IgD-negative memory B cell (primary cell): Measurements from ENCODE around the gene TRDMT1. TPM values are rescaled to one million over a fixed set of nuclear protein-coding genes. Genes with fewer than 3 reads are reported as not detected.

Source experiments
- H3K27ac Mint-ChIP-seq, 3 donors: one replicate each; pipeline ENCODE4 v1.8.0; 2020 to 2022; ENCODE audit warnings: mild to moderate bottlenecking in 3 of 3, mixed read lengths in 3 of 3, moderate library complexity in 1 of 3
- H3K27me3 Mint-ChIP-seq: one replicate; pipeline ENCODE4 v1.8.0; 2021; ENCODE audit warnings: mixed read lengths
- H3K36me3 Mint-ChIP-seq: one replicate; pipeline ENCODE4 v1.8.0; 2020; ENCODE audit warnings: mild to moderate bottlenecking, mixed read lengths
- H3K4me1 Mint-ChIP-seq, 3 donors: one replicate each; pipeline ENCODE4 v1.8.0; 2020 to 2022; ENCODE audit warnings: mixed read lengths in 3 of 3, mild to moderate bottlenecking in 1 of 3
- H3K4me3 Mint-ChIP-seq, 4 donors: one replicate each; pipeline ENCODE4 v1.8.0; 2020 to 2022; ENCODE audit warnings: mild to moderate bottlenecking in 4 of 4, mixed read lengths in 4 of 4, moderate library complexity in 3 of 4
- H3K9me3 Mint-ChIP-seq, 3 donors: one replicate each; pipeline ENCODE4 v1.8.0; 2020 to 2021; ENCODE audit warnings: mixed read lengths in 3 of 3, mild to moderate bottlenecking in 1 of 3
- polyA plus RNA-seq: library from polyadenylated mRNA; unstranded; fragments of 300-500 nt; fragmentation: Illumina TruSeq; gene quantifications from one replicate; pipeline ENCODE4 v1.2.3, GENCODE V29; 2021

Gene TRDMT1
- polyA plus RNA-seq, 1 donor from 2014 or later = 6.6 TPM

DNA sequence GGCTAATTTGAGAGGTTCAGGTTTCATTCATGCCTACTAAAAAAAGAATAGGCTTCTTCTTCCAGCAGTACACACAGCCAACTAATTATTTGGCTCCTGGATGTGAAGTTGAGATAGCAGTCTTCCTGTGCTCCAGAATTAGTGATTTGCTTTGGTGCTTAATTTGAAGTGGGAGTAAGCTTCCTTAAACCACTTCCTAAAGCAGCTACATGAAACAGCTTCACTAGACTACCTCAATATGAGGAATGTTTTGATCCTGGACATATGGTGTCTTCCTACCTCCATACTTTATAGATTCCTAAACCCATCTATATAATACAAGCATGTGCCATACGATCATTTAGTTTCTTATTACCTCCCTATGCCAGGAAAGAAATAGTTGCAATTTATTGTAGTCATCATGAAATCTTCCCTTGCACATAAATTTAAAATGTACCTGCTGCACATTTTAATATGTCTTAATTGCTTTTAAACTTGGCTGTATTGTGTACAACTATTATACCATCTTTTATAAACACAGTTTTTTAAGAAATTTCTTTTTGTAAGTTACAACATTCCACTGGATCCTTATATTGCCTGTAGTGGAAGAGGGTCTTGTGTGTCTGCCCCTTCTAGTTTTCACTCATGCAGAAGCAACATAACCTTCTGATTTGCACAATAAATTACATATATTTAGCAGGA, 35.1 kb upstream of the TRDMT1 start:
- peaks cover 8% of the 10 kb centered on the region for H3K36me3 Mint-ChIP-seq
- no peaks in the 10 kb centered on the region for H3K9me3 Mint-ChIP-seq
- no peak overlapping the region for H3K4me3 Mint-ChIP-seq
- no peaks in the 10 kb centered on the region for H3K27me3 Mint-ChIP-seq
- H3K27ac Mint-ChIP-seq = peak overlapping the region in 1 of 3 donors; percentile 1
- peaks cover 6 to 17% (median 12%) of the 10 kb centered on the region in 3 donors for H3K4me1 Mint-ChIP-seq

DNA sequence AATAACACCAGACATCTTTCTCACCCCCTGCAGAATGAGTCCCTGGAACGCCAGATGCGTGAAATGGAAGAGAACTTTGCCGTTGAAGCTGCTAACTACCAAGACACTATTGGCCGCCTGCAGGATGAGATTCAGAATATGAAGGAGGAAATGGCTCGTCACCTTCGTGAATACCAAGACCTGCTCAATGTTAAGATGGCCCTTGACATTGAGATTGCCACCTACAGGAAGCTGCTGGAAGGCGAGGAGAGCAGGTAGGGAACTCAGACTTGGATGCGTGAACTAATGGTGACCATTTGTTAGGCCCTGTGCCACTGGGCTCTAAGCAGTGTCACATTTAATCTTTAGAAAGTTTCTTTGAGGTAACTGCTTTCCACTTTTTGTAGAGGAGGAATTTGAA, 33.7 kb upstream of the TRDMT1 start:
- Mint-ChIP-seq H3K4me3 (no peak overlapping the region), H3K36me3 (peaks cover 8% of the 10 kb centered on the region), H3K27ac (peak overlapping the region in 1 of 3 donors; percentile 47), H3K4me1 (peaks cover 15 to 26% (median 18%) of the 10 kb centered on the region in 3 donors), H3K27me3 (no peaks in the 10 kb centered on the region), H3K9me3 (no peaks in the 10 kb centered on the region)

DNA sequence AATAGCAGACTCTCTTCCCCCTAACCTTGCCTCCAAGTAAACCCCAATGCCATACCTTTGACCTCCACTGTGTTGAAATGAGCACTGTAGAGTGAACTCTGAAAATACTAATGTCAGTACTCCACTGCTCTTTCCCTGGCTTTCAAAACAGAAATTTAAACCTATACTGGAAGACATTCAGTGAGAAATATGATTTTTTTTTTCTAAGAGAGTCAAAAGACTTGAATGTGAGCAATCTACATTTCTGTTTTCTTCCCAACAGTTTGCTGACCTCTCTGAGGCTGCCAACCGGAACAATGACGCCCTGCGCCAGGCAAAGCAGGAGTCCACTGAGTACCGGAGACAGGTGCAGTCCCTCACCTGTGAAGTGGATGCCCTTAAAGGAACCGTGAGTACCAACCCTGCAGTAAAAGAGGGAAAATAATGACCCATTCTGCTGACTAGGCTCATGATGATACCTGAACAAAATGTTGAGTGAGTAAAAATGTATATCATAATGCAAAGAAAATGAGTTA, 33.0 kb upstream of the TRDMT1 start:
- H3K36me3 Mint-ChIP-seq = peaks cover 8% of the 10 kb centered on the region
- H3K4me3 Mint-ChIP-seq = peak overlapping the region in 2 of 4 donors; percentile 18 to 75
- H3K27ac Mint-ChIP-seq = peak overlapping the region in 1 of 3 donors; percentile 74
- H3K4me1 Mint-ChIP-seq = peaks cover 15 to 26% (median 18%) of the 10 kb centered on the region in 3 donors
- no peaks in the 10 kb centered on the region for H3K9me3 Mint-ChIP-seq
- H3K27me3 Mint-ChIP-seq = no peaks in the 10 kb centered on the region

DNA sequence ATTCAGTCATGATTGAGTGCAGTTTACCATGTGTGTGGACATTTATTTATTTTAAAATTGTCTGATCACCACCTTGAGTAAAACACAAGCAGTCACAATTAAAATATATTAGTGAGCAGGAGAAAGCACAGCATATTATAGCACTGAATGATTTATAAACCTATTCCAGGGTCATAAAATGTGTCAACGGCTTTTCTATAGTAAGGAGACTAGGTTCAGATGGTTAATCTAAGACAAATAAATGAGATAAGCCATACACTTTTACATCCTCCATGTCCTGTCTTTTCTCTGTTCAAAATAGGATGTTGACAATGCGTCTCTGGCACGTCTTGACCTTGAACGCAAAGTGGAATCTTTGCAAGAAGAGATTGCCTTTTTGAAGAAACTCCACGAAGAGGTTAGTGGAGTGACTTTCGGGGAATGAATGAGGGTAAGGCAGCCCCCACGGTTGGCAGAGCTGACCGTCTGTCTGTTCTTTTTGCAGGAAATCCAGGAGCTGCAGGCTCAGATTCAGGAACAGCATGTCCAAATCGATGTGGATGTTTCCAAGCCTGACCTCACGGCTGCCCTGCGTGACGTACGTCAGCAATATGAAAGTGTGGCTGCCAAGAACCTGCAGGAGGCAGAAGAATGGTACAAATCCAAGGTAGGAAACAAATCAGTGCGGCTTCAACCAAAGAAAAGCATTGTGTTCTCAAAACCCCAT, 32.0 kb upstream of the TRDMT1 start:
- peaks cover 8% of the 10 kb centered on the region for H3K36me3 Mint-ChIP-seq
- H3K4me1 Mint-ChIP-seq = peaks cover 15 to 26% (median 18%) of the 10 kb centered on the region in 3 donors
- H3K9me3 Mint-ChIP-seq = no peaks in the 10 kb centered on the region
- no peaks in the 10 kb centered on the region for H3K27me3 Mint-ChIP-seq
- no peak overlapping the region for H3K27ac Mint-ChIP-seq
- no peak overlapping the region for H3K4me3 Mint-ChIP-seq

DNA sequence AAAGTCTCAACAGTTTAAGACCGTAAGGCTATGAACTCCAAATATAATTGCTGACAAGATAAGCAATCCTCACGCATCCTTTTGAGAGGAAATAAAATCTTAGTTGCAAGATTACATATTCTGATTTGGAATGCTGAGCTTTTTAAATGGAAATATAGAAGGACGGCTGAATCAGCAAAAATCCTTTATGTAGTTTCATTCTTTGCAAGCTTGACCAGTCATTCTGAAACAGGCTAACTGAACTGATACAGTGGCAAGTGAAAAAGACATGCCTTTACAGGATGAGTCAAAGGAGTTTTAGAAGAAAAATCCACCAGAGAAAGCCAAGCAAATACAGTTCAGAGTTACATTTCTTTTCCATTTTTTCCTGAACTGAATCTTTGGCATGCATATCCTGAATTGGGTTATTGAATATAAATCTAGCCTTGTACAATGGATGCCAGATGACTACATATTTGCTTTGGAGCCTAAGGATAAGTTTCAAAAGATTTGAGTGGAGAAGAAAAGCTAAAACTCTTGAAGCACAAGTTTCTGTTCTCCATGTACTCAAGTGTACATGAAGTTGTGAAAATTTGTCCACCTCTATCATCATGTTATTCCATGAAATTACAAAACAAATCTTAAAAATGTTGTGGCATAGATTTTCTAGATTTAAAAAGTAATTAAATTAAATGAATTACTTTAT, 30.9 kb upstream of the TRDMT1 start:
- Mint-ChIP-seq H3K36me3 (peaks cover 4% of the 10 kb centered on the region), H3K4me1 (peaks cover 18 to 29% (median 23%) of the 10 kb centered on the region in 3 donors), H3K9me3 (no peaks in the 10 kb centered on the region), H3K27me3 (no peaks in the 10 kb centered on the region), H3K27ac (peak overlapping the region in 1 of 3 donors; percentile 98), H3K4me3 (peak overlapping the region in 3 of 4 donors; percentile 49 to 95 (median 73))

DNA sequence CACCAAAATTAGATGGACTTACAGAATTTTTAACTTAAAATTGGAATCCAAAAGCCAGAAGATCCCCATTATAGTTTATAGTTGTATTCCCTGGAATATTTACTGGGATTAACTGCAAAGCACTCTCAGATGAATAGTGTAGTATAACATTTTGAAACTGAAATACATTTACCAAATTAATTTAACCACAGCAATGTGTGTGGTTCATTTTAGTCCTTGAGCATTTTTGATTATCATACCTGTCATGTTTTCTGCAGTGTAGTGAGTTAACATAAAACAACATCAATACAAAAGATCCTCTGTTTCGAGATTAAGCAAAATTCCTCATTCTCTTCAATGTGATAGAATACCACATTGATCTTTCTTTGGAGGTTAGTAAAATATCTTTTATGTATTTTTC, 30.3 kb upstream of the TRDMT1 start:
- peaks cover 24 to 35% (median 28%) of the 10 kb centered on the region in 3 donors for H3K4me1 Mint-ChIP-seq
- H3K27ac Mint-ChIP-seq = peak overlapping the region in 2 of 3 donors; percentile 31 to 98
- peak overlapping the region in 3 of 4 donors; percentile 49 to 95 (median 73) for H3K4me3 Mint-ChIP-seq
- peaks cover 4% of the 10 kb centered on the region for H3K36me3 Mint-ChIP-seq
- no peaks in the 10 kb centered on the region for H3K27me3 Mint-ChIP-seq
- H3K9me3 Mint-ChIP-seq = no peaks in the 10 kb centered on the region

DNA sequence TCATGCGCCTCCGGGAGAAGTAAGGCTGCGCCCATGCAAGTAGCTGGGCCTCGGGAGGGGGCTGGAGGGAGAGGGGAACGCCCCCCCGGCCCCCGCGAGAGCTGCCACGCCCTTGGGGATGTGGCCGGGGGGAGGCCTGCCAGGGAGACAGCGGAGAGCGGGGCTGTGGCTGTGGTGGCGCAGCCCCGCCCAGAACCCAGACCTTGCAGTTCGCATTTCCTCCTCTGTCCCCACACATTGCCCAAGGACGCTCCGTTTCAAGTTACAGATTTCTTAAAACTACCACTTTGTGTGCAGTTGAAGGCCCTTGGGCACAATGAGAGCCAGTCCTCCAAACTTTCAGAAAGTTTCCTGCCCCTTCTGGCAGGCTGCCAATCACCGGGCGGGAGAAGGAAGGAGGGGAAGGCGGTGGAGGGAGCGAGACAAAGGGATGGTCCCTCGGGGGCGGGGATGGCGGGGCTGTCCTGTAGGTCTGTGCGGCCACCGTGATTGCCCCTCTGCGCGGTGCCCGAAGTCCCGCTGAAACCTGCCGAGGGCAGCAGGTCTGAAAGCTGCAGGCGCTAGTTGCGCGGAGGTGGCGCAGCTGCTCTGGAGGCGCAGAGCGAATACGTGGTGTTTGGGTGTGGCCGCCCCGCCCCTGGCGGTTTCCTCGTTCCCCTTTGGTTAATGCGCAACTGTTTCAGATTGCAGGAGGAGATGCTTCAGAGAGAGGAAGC, 28.7 kb upstream of the TRDMT1 start:
- Mint-ChIP-seq H3K4me3 (peak overlapping the region; percentile 95 to 99 (median 98)), H3K36me3 (peaks cover 3% of the 10 kb centered on the region), H3K27me3 (no peaks in the 10 kb centered on the region), H3K27ac (peak overlapping the region; percentile 93 to 99 (median 98)), H3K9me3 (no peaks in the 10 kb centered on the region), H3K4me1 (peaks cover 23 to 39% (median 31%) of the 10 kb centered on the region in 3 donors)

DNA sequence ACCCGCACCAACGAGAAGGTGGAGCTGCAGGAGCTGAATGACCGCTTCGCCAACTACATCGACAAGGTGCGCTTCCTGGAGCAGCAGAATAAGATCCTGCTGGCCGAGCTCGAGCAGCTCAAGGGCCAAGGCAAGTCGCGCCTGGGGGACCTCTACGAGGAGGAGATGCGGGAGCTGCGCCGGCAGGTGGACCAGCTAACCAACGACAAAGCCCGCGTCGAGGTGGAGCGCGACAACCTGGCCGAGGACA, 28.2 kb upstream of the TRDMT1 start:
- Mint-ChIP-seq H3K4me1 (peaks cover 23 to 39% (median 33%) of the 10 kb centered on the region in 3 donors), H3K36me3 (peaks cover 3% of the 10 kb centered on the region), H3K4me3 (peak overlapping the region; percentile 95 to 99 (median 98)), H3K9me3 (no peaks in the 10 kb centered on the region), H3K27me3 (no peaks in the 10 kb centered on the region), H3K27ac (peak overlapping the region; percentile 93 to 99 (median 98))

DNA sequence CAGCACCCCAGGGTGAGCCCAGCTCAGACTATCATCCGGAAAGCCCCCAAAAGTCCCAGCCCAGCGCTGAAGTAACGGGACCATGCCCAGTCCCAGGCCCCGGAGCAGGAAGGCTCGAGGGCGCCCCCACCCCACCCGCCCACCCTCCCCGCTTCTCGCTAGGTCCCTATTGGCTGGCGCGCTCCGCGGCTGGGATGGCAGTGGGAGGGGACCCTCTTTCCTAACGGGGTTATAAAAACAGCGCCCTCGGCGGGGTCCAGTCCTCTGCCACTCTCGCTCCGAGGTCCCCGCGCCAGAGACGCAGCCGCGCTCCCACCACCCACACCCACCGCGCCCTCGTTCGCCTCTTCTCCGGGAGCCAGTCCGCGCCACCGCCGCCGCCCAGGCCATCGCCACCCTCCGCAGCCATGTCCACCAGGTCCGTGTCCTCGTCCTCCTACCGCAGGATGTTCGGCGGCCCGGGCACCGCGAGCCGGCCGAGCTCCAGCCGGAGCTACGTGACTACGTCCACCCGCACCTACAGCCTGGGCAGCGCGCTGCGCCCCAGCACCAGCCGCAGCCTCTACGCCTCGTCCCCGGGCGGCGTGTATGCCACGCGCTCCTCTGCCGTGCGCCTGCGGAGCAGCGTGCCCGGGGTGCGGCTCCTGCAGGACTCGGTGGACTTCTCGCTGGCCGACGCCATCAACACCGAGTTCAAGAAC, 27.7 kb upstream of the TRDMT1 start:
- Mint-ChIP-seq H3K36me3 (no peaks in the 10 kb centered on the region), H3K27ac (peak overlapping the region; percentile 93 to 99 (median 98)), H3K27me3 (no peaks in the 10 kb centered on the region), H3K9me3 (no peaks in the 10 kb centered on the region), H3K4me3 (peak overlapping the region; percentile 95 to 99 (median 98)), H3K4me1 (peaks cover 23 to 37% (median 30%) of the 10 kb centered on the region in 3 donors)

DNA sequence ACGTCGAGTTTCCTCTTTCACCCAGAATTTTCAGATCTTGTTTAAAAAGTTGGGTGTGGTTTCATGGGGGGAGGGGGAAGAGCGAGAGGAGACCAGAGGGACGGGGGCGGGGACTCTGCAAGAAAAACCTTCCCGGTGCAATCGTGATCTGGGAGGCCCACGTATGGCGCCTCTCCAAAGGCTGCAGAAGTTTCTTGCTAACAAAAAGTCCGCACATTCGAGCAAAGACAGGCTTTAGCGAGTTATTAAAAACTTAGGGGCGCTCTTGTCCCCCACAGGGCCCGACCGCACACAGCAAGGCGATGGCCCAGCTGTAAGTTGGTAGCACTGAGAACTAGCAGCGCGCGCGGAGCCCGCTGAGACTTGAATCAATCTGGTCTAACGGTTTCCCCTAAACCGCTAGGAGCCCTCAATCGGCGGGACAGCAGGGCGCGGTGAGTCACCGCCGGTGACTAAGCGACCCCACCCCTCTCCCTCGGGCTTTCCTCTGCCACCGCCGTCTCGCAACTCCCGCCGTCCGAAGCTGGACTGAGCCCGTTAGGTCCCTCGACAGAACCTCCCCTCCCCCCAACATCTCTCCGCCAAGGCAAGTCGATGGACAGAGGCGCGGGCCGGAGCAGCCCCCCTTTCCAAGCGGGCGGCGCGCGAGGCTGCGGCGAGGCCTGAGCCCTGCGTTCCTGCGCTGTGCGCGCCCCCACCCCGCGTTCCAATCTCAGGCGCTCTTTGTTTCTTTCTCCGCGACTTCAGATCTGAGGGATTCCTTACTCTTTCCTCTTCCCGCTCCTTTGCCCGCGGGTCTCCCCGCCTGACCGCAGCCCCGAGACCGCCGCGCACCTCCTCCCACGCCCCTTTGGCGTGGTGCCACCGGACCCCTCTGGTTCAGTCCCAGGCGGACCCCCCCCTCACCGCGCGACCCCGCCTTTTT, 26.9 kb upstream of the TRDMT1 start, which contains the start of gene VIM:
Gene VIM (plus strand): TSS at position 151 of the 925 bp plus-strand sequence. CDS start 1,182 bp downstream, outside the sequence.
- no peaks in the 10 kb centered on the region for H3K9me3 Mint-ChIP-seq
- peak within 1 kb of the TSS; percentile 95 to 99 (median 98) for H3K4me3 Mint-ChIP-seq
- H3K4me1 Mint-ChIP-seq = peaks cover 23 to 37% (median 33%) of the 10 kb centered on the region in 3 donors
- H3K27me3 Mint-ChIP-seq = no peaks in the 10 kb centered on the region
- H3K27ac Mint-ChIP-seq = peak within 1 kb of the TSS; percentile 93 to 99 (median 98)
- no peaks in the 10 kb centered on the region for H3K36me3 Mint-ChIP-seq

DNA sequence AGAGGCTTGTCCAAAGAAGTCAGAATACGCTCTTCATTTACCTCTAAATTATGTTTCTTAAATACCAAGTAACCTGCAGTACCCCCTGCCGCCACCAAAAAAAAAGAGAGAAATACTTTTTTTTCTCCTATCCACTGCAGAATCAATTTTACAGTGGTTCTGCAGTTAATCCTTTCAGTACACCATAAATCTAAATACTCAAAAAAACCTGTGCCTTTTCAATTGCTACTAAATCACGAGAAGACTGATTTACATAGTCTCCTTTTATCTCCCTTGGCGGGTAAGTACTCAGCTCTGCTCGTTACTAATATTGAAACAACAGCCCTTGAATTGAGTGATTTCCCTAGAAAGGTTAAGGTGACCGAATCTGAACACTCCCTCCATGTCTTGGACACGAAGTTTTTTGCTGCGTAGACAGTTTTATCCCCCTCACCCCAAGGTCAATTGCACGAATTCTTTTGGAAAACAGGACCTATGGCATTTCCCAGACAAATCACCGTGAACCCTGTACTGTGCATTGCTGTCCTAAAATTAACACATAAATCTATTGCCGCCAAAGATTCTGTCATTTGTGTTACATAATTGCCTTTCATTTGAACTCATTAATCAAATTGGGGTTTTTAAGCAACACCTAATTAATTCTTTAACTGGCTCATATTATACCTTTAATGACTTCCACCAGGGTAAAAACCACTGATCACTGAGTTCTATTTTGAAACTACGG, 26.1 kb upstream of the TRDMT1 start:
- Mint-ChIP-seq H3K36me3 (no peaks in the 10 kb centered on the region), H3K27ac (peak overlapping the region; percentile 93 to 99 (median 98)), H3K4me3 (peak overlapping the region; percentile 95 to 99 (median 98)), H3K4me1 (peaks cover 23 to 38% (median 33%) of the 10 kb centered on the region in 3 donors), H3K9me3 (no peaks in the 10 kb centered on the region), H3K27me3 (no peaks in the 10 kb centered on the region)

DNA sequence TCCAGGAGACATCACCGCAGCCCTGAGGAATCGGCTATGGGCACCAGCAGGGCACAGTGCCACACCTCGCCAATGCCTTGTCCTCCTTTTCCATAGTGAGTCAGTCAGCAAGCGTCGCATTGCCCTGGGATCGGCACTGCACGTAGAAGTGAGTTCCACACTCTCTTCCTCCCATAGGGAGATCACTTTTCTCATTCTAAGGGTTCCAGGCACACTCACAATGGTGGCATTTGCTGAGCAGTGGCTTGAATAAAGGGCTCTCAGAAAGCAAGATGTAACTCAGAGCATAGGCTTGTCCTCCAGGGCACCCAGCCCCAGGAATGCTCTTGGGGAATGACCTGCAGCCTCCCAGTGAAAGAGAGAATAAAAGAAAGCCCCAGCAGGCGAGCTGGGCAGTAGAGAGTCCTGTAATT, 25.4 kb upstream of the TRDMT1 start:
- Mint-ChIP-seq H3K9me3 (no peaks in the 10 kb centered on the region), H3K27ac (peak overlapping the region; percentile 93 to 99 (median 98)), H3K4me1 (peaks cover 23 to 37% (median 32%) of the 10 kb centered on the region in 3 donors), H3K4me3 (peak overlapping the region; percentile 95 to 99 (median 98)), H3K27me3 (no peaks in the 10 kb centered on the region), H3K36me3 (no peaks in the 10 kb centered on the region)
